LNCaP clone FGC (cell line): ENCODE results near the gene PIEZO2.

ENCODE experiments used
- DNase-seq: peaks from one replicate; pipeline ENCODE4 v3.0.0-alpha.2; 2011; ENCODE audit warnings: low read depth
- H3K4me3 ChIP-seq: 2 replicates; pipeline ENCODE4 v1.5.1; 2011; ENCODE audit warnings: mild to moderate bottlenecking, low read depth, low read length, control low read depth
- CTCF ChIP-seq: IDR thresholded peaks from 2 replicates; pipeline ENCODE4 v1.5.1; 2012; ENCODE audit warnings: mild to moderate bottlenecking; ENCODE audit not compliant: control insufficient read depth, insufficient read depth; ENCODE audit errors: extremely low read depth

The PIEZO2 gene

GRCh38 chr18:11047156-11047555 is 102.2 kb downstream of the PIEZO2 start:
- no peak for TF ChIP-seq CTCF
- DNase-seq: no peak
- H3K4me3 ChIP-seq: no peak overlapping the region

- no peak overlapping the region for H3K4me3 ChIP-seq
- no peak for DNase-seq
- TF ChIP-seq CTCF: no peak
Observed at GRCh38 chr18:11046140-11046539, 103.2 kb downstream of the PIEZO2 start.

DNA sequence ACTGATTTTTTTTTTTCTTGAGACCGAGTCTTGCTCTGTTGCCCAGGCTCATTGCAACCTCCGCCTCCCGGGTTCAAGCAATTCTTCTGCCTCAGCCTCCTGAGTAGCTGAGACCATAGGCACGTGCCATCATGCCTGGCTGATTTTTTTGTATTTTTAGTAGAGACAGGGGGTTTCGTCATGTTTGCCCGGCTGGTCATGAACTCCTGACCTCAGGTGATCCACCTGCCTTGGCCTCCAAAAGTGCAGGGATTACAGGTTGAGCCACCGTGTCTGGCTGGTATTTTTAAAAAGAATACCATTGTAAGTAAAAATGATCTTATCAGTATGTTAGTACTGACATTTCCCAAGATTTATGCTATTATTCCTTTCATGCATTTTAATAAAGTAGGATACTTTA is 105.7 kb downstream of the PIEZO2 start:
- no peak for TF ChIP-seq CTCF
- DNase-seq: no peak
- no peak overlapping the region for H3K4me3 ChIP-seq

GRCh38 chr18:11042247-11042646 is 107.1 kb downstream of the PIEZO2 start:
- H3K4me3 ChIP-seq: no peak overlapping the region
- no peak for TF ChIP-seq CTCF
- no peak for DNase-seq

DNA sequence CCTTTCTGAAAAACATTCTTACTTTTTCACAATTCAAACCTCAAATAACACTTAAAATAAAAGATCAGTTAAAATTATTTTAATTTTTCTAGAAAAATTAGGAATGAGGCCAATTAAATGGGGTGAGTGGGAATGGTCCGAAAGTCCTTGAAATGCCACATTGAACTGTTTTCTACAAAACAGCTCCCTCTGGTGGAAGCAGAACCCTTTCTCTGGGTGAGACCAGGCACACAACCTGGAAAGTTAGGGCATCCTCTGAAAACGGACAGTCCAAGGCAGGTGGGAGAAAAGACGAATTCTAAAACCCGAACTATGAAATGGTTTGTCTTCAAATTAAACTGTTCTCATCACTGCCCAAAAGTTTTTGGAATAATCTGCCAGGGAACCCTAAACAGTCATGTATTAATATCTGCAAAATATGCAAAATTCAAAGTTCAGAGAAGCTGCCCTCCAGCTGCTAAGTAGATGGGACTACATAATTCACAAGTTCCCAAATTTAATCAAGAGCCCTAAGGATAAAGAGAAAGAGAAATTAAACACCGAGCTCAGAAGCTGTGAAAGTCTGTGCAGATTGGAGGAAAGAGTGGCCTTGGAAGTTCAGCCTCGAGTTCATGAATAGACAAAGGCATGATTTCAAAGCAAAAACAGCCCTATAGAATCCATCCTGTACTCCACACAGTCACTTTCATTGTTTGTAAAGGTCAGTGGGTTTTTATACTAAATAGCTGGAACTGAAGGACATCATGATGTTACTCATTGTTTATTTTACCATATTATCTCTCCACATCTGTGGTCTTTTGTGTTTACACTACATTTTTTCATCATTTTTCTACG is 108.3 kb downstream of the PIEZO2 start:
- DNase-seq: no peak
- TF ChIP-seq CTCF: peak; percentile 80
- H3K4me3 ChIP-seq: no peak overlapping the region

GRCh38 chr18:11040359-11040758 is 109.0 kb downstream of the PIEZO2 start:
- TF ChIP-seq CTCF: no peak
- H3K4me3 ChIP-seq: no peak overlapping the region

More at GRCh38 chr18:11040359-11040758, 109.0 kb downstream of the PIEZO2 start:
- DNase-seq: no peak
